ENCODE data around the gene GALM.
"Not testable (repeated sequence)": the region's sequence is repeated elsewhere in the genome, so short reads cannot be mapped to it uniquely, and the experiment has no call there.

Gene GALM

DNA sequence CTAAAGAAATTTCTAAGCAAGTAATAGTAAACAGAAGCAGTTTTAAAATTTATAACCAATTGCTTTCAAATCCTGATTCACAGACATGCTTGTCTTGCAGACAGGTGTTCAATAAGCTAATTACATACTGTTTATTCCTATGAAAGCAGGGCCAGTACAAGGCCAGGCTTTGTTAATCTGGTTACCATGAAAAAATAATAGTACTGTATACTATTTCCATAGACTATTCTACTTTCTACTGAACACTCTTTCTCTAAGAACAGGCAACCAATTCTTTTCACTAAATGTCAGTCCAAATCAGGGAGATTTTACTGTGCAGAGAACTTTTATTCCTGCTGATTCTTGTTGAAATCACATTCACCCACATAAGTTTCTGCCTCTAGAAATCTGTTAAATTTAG is 88.1 kb downstream of the GALM start:
- no peak overlapping the region for H3K27ac ChIP-seq (ENCODE audit: low read depth, low read length)
- H3K9me3 ChIP-seq (ENCODE audit: insufficient read depth, low read length) = no peaks in the 10 kb centered on the region
- peaks cover 22% of the 10 kb centered on the region for H3K79me2 ChIP-seq (ENCODE audit: insufficient read depth, low read length)
- H3F3A ChIP-seq (ENCODE audit: insufficient read depth) = peaks cover 16% of the 10 kb centered on the region
- H3K4me3 ChIP-seq (ENCODE audit: insufficient read depth, low read length, poor library complexity, severe bottlenecking) = no peak overlapping the region
- H3K4me2 ChIP-seq (ENCODE audit: low read depth, low read length, poor library complexity, severe bottlenecking) = peak overlapping the region; percentile 63
- TF ChIP-seq, protein P1, sequence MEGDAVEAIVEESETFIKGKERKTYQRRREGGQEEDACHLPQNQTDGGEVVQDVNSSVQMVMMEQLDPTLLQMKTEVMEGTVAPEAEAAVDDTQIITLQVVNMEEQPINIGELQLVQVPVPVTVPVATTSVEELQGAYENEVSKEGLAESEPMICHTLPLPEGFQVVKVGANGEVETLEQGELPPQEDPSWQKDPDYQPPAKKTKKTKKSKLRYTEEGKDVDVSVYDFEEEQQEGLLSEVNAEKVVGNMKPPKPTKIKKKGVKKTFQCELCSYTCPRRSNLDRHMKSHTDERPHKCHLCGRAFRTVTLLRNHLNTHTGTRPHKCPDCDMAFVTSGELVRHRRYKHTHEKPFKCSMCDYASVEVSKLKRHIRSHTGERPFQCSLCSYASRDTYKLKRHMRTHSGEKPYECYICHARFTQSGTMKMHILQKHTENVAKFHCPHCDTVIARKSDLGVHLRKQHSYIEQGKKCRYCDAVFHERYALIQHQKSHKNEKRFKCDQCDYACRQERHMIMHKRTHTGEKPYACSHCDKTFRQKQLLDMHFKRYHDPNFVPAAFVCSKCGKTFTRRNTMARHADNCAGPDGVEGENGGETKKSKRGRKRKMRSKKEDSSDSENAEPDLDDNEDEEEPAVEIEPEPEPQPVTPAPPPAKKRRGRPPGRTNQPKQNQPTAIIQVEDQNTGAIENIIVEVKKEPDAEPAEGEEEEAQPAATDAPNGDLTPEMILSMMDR (IDR thresholded peaks at IDR 0.05; ENCODE audit: insufficient read depth, low read length, poor library complexity, severe bottlenecking) = no peak
- TF ChIP-seq EZH2phosphoT487 (conservative IDR thresholded peaks at IDR 0.05; ENCODE audit: low read length) = no peak
- peak overlapping the region; percentile 79 for H2AFZ ChIP-seq (ENCODE audit: low read depth, low read length, severe bottlenecking)
- no peaks in the 10 kb centered on the region for H3K9me2 ChIP-seq (replicated peaks; ENCODE audit: insufficient read depth, low read length)
- peak overlapping the region; percentile 15 for H3K9ac ChIP-seq (ENCODE audit: low read length)
- H4K20me1 ChIP-seq (ENCODE audit: low read depth, low read length) = peaks cover 11% of the 10 kb centered on the region
- H3K27me3 ChIP-seq (ENCODE audit: low read length) = no peaks in the 10 kb centered on the region
- peaks cover 12% of the 10 kb centered on the region for H3K36me3 ChIP-seq (ENCODE audit: low read length)

DNA sequence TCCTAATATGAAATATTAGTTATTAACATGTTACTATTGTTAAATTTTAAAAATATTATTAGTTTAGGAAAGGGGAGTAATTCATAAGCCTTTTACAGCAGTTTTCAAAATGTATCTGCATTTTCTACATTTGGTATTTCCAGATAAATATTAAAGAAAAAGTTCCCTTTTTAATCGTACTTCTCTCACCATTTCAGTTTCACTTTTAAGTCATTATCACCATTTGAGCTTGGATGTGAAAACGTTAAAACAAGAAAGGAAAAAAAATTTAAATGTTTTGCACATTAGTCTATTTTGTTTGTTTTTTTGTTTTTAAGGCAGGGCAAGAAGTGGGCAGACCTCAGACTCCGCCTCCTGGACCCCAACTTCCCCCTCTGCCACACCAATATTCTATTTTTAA is 88.6 kb downstream of the GALM start:
- no peak overlapping the region for H3K4me3 ChIP-seq (ENCODE audit: insufficient read depth, low read length, poor library complexity, severe bottlenecking)
- H3K4me2 ChIP-seq (ENCODE audit: low read depth, low read length, poor library complexity, severe bottlenecking) = peak overlapping the region; percentile 63
- no peak overlapping the region for H2AFZ ChIP-seq (ENCODE audit: low read depth, low read length, severe bottlenecking)
- H3K36me3 ChIP-seq (ENCODE audit: low read length) = peaks cover 7% of the 10 kb centered on the region
- H3K27me3 ChIP-seq (ENCODE audit: low read length) = no peaks in the 10 kb centered on the region
- H4K20me1 ChIP-seq (ENCODE audit: low read depth, low read length) = peaks cover 7% of the 10 kb centered on the region
- peaks cover 13% of the 10 kb centered on the region for H3F3A ChIP-seq (ENCODE audit: insufficient read depth)
- TF ChIP-seq, protein P1 (IDR thresholded peaks at IDR 0.05; ENCODE audit: insufficient read depth, low read length, poor library complexity, severe bottlenecking) = no peak
- no peak for TF ChIP-seq EZH2phosphoT487 (conservative IDR thresholded peaks at IDR 0.05; ENCODE audit: low read length)
- H3K27ac ChIP-seq (ENCODE audit: low read depth, low read length) = no peak overlapping the region
- H3K9me2 ChIP-seq (replicated peaks; ENCODE audit: insufficient read depth, low read length) = no peaks in the 10 kb centered on the region
- H3K9ac ChIP-seq (ENCODE audit: low read length) = peak overlapping the region; percentile 15; the same call in 1 of the 2 replicates
- H3K9me3 ChIP-seq (ENCODE audit: insufficient read depth, low read length) = no peaks in the 10 kb centered on the region
- H3K79me2 ChIP-seq (ENCODE audit: insufficient read depth, low read length) = peaks cover 17% of the 10 kb centered on the region

DNA sequence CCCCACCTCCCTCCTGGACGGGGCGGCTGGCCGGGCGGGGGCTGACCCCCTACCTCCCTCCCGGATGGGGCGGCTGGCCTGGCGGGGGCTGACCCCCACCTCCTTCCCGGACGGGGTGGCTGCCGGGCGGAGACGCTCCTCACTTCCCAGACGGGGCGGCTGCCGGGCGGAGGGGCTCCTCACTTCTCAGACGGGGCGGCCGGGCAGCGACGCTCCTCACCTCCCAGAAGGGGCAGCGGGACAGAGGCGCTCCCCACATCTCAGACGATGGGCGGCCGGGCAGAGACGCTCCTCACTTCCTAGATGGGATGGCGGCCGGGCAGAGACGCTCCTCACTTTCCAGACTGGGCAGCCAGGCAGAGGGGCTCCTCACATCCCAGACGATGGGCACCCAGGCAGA is 90.0 kb downstream of the GALM start:
- H3K4me3 ChIP-seq (ENCODE audit: insufficient read depth, low read length, poor library complexity, severe bottlenecking); H3K9ac ChIP-seq (ENCODE audit: low read length); H3K79me2 ChIP-seq (ENCODE audit: insufficient read depth, low read length); H3K9me2 ChIP-seq (replicated peaks; ENCODE audit: insufficient read depth, low read length); H3K36me3 ChIP-seq (ENCODE audit: low read length); H3F3A ChIP-seq (ENCODE audit: insufficient read depth); H3K27ac ChIP-seq (ENCODE audit: low read depth, low read length); H3K27me3 ChIP-seq (ENCODE audit: low read length); H4K20me1 ChIP-seq (ENCODE audit: low read depth, low read length); H3K9me3 ChIP-seq (ENCODE audit: insufficient read depth, low read length); H2AFZ ChIP-seq (ENCODE audit: low read depth, low read length, severe bottlenecking); H3K4me2 ChIP-seq (ENCODE audit: low read depth, low read length, poor library complexity, severe bottlenecking): not testable (repeated sequence)

DNA sequence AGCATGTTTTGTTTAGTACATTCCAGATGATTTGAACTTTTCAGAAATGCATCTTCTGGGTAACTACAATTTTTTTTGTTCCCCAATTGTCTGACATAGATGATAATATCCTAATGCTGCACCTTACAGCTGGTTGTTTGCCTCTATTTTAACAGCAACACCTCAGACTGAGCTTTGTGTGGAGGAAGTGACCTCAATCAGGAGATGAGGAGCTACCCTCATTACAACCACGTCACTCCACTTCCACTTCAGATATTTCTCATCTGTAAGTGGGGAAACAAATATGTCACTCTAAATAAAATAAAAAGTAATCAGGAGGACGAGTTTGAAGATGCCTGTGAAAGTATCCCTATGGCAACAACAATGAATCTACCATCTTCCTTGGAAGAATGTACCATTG is 97.3 kb downstream of the GALM start:
- Histone ChIP-seq H2AFZ (ENCODE audit: low read depth, low read length, severe bottlenecking) (no peak overlapping the region), H3K79me2 (ENCODE audit: insufficient read depth, low read length) (no peaks in the 10 kb centered on the region), H3K9ac (ENCODE audit: low read length) (no peak overlapping the region), H3K9me2 (replicated peaks; ENCODE audit: insufficient read depth, low read length) (no peaks in the 10 kb centered on the region), H3F3A (ENCODE audit: insufficient read depth) (no peaks in the 10 kb centered on the region), H3K27me3 (ENCODE audit: low read length) (no peaks in the 10 kb centered on the region), H4K20me1 (ENCODE audit: low read depth, low read length) (no peaks in the 10 kb centered on the region), H3K27ac (ENCODE audit: low read depth, low read length) (no peak overlapping the region), H3K36me3 (ENCODE audit: low read length) (no peaks in the 10 kb centered on the region), H3K4me3 (ENCODE audit: insufficient read depth, low read length, poor library complexity, severe bottlenecking) (no peak overlapping the region), H3K4me2 (ENCODE audit: low read depth, low read length, poor library complexity, severe bottlenecking) (no peak overlapping the region), H3K9me3 (ENCODE audit: insufficient read depth, low read length) (no peaks in the 10 kb centered on the region)
- TF ChIP-seq, protein P1 (IDR thresholded peaks at IDR 0.05; ENCODE audit: insufficient read depth, low read length, poor library complexity, severe bottlenecking) = no peak
- TF ChIP-seq EZH2phosphoT487 (conservative IDR thresholded peaks at IDR 0.05; ENCODE audit: low read length) = no peak

All from SU-DHL-6 (cell line).